OCI-LY1 (cell line): ENCODE results near the gene HDAC9.

ENCODE experiments used
- EZH2 ChIP-seq: fragments of 200-600 bp; sonication (generic), shearing (Covaris generic); IDR thresholded peaks from 2 replicates; pipeline ENCODE4 v1.8.0; 2017; ENCODE audit warnings: borderline replicate concordance, mixed run types, mild to moderate bottlenecking, antibody characterized with exemption, low read length, moderate library complexity, mixed read lengths
- TF ChIP-seq, protein P1 (sequence below): fragments of 200-600 bp; sonication (generic), shearing (Covaris generic); IDR thresholded peaks from 2 replicates; pipeline ENCODE4 v1.5.1; 2017; ENCODE audit warnings: mild to moderate bottlenecking, antibody characterized with exemption, low read length, moderate library complexity, mixed read lengths

DNA sequence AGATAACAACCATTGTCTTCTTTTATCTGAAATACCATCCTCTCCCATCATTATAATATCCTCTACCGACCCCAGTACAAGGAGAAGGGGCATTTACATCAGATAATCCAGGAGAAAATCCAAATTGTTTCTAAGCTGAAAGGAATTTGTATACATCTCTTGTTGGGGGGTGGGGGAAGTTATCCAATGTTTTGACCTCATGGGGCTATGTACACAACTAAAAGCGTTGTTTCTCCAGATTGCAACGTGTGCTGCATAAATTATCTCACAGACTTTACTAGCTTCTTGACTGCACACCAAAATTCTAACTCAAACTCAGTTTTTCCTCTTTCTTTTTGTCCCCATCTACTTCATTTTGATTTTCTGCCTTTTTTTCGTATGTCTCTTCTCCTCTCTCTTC is 465.2 kb downstream of the HDAC9 start:
- TF ChIP-seq, protein P1, sequence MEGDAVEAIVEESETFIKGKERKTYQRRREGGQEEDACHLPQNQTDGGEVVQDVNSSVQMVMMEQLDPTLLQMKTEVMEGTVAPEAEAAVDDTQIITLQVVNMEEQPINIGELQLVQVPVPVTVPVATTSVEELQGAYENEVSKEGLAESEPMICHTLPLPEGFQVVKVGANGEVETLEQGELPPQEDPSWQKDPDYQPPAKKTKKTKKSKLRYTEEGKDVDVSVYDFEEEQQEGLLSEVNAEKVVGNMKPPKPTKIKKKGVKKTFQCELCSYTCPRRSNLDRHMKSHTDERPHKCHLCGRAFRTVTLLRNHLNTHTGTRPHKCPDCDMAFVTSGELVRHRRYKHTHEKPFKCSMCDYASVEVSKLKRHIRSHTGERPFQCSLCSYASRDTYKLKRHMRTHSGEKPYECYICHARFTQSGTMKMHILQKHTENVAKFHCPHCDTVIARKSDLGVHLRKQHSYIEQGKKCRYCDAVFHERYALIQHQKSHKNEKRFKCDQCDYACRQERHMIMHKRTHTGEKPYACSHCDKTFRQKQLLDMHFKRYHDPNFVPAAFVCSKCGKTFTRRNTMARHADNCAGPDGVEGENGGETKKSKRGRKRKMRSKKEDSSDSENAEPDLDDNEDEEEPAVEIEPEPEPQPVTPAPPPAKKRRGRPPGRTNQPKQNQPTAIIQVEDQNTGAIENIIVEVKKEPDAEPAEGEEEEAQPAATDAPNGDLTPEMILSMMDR, result no peak
- TF ChIP-seq EZH2, result no peak
